Measurements from ENCODE around the gene PIP5K1C.

DNA sequence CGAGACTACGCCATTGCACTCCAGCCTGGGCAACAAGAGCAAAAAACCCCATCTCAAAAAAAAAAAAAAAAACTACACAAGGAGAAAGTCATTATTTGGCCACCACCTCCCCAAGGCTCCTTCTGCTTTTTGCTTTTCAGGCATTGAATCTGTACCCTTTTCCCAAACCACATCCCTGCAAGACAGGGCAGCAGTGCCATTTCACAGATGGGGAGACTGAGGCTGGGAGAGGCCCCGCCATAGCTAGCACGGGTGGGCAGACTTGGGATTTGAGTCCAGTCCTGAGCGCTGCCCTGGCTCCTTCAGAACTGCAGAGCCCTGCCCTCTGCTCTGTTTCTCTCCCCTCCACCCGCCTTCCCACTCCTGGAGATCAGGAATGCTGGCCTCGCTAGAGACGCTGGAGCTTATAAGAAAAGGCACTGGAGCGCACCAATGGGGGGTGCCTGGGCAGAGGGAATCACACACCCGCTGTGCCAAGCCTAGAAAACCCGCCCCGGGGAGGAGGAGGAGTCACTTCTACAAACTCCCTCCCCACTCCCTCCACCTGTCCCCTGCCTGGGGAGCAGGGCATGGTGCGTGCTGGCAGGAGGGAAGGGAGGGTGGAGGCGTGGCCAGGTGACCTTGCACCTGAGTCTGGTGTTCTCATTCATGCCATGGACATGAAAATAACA is 25.5 kb upstream of the PIP5K1C start:
- TF ChIP-seq, protein P1, sequence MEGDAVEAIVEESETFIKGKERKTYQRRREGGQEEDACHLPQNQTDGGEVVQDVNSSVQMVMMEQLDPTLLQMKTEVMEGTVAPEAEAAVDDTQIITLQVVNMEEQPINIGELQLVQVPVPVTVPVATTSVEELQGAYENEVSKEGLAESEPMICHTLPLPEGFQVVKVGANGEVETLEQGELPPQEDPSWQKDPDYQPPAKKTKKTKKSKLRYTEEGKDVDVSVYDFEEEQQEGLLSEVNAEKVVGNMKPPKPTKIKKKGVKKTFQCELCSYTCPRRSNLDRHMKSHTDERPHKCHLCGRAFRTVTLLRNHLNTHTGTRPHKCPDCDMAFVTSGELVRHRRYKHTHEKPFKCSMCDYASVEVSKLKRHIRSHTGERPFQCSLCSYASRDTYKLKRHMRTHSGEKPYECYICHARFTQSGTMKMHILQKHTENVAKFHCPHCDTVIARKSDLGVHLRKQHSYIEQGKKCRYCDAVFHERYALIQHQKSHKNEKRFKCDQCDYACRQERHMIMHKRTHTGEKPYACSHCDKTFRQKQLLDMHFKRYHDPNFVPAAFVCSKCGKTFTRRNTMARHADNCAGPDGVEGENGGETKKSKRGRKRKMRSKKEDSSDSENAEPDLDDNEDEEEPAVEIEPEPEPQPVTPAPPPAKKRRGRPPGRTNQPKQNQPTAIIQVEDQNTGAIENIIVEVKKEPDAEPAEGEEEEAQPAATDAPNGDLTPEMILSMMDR (IDR thresholded peaks at IDR 0.05): no peak
- TF ChIP-seq EZH2 (IDR thresholded peaks at IDR 0.05) (no peak), EZH2phosphoT487 (IDR thresholded peaks at IDR 0.05) (no peak)
